Naive B cell (primary cell): ENCODE measurements around the gene PHF2. TPM values are rescaled to one million over a fixed set of nuclear protein-coding genes. Genes with fewer than 3 reads are reported as not detected.

ENCODE experiments used
- ATAC-seq, 2 donors: fragments of 150-1000 bp; cut with Tn5 transposase; 2 replicates each; pipeline ENCODE4 v1.10.0; 2021; ENCODE audit warnings: low read depth in 2 of 2, mild to moderate bottlenecking in 2 of 2, moderate library complexity in 2 of 2
- DNase-seq: peaks from one replicate; pipeline ENCODE4 v3.0.0; 2022
- H3K27ac Mint-ChIP-seq, 6 donors: one replicate each; pipeline ENCODE4 v1.8.0; 2020 to 2022; ENCODE audit warnings: mild to moderate bottlenecking in 6 of 6, mixed read lengths in 6 of 6, moderate library complexity in 5 of 6, inconsistent platforms in 2 of 6
- H3K27me3 Mint-ChIP-seq, 3 donors: one replicate each; pipeline ENCODE4 v1.8.0; 2021 to 2022; ENCODE audit warnings: mixed read lengths in 3 of 3, mild to moderate bottlenecking in 1 of 3
- H3K36me3 Mint-ChIP-seq, 2 donors: one replicate each; pipeline ENCODE4 v1.8.0; 2020 to 2022; ENCODE audit warnings: mixed read lengths in 2 of 2, inconsistent platforms in 1 of 2, mild to moderate bottlenecking in 1 of 2
- H3K4me1 Mint-ChIP-seq, 3 donors: one replicate each; pipeline ENCODE4 v1.8.0; 2020 to 2022; ENCODE audit warnings: mixed read lengths in 3 of 3, inconsistent platforms in 1 of 3, mild to moderate bottlenecking in 1 of 3, moderate library complexity in 1 of 3
- H3K4me3 Mint-ChIP-seq, 8 donors: one replicate each; pipeline ENCODE4 v1.8.0; 2020 to 2022; ENCODE audit warnings: mild to moderate bottlenecking in 8 of 8, mixed read lengths in 8 of 8, moderate library complexity in 8 of 8, inconsistent platforms in 2 of 8
- H3K9me3 Mint-ChIP-seq, 7 donors: one replicate each; pipeline ENCODE4 v1.8.0; 2020 to 2022; ENCODE audit warnings: mixed read lengths in 7 of 7, mild to moderate bottlenecking in 5 of 7, inconsistent platforms in 2 of 7, moderate library complexity in 1 of 7
- polyA plus RNA-seq, 6 donors: library from polyadenylated mRNA; unstranded; fragments of 300-500 nt; fragmentation: Illumina TruSeq; gene quantifications; one replicate each; pipeline ENCODE4 v1.2.3, GENCODE V29; 2021; ENCODE audit warnings: low read depth in 6 of 6

The PHF2 gene
- polyA plus RNA-seq, 6 donors from 2014 or later, result 0.04 to 1.7 (median 1.1) TPM

DNA sequence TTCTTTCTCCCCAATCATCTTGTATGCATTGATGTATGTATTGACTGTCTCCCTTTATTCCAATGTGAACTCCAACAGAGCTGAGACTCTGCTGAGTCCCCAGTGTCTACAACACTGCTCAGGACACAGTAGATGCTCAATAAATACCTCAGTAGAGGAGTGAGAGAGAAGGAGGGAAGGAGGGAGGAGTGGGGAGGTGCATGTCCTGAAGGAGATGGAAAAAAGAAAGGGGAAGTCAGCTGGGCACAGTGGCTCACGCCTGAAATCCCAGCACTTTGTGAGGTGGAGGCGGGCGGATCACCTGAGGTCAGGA is 2.9 kb upstream of the PHF2 start:
- Mint-ChIP-seq H3K27me3 (no peaks in the 10 kb centered on the region), H3K36me3 (no peaks in the 10 kb centered on the region), H3K9me3 (peaks cover 0 to 3% (median 0%) of the 10 kb centered on the region in 7 donors), H3K4me1 (peaks cover 26 to 33% (median 32%) of the 10 kb centered on the region in 3 donors), H3K4me3 (peak overlapping the region in 2 of 8 donors; percentile 77 to 92), H3K27ac (peak overlapping the region in 2 of 6 donors; percentile 6 to 47)
- ATAC-seq (no peak), DNase-seq (no peak)

DNA sequence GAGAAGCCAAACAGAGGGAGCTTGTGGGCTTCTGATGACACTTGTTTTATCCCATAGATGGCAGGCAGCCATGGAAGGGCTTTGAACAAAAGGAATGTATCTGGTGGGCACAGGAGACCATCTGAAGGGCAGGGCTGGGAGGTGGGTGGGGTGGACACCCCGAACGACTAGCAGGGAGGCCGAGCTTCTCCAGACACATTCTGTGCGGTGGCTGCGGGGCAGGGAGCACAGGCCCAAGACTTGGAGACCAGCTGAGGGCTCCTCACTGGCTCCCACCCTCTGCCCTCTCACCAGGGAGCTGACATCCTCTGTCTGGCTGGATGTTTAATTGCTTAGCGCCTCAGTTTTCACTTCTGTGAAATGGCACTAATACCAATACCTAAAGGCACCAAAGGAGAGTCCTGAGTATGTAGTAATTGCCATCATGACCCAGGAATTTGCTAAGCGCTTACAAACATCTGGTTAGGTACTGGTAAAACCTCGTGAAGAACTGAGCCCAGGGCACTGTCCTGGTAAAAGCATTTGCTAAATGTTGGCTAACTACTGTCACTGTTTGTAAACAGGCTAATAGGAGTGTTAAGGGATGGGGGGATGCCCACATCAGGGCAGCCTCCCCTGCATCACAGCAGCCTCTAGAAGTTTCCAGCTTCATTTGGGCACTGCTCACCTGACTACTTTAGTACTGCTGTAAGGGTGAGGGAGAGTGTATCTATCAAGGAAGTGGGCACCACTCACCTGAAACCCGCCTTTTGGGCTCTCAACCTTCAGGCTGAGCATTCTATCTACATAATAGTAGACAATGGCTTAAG is 2.1 kb upstream of the PHF2 start:
- ATAC-seq (no peak), DNase-seq (no peak)
- Mint-ChIP-seq H3K4me1 (peaks cover 31 to 40% (median 33%) of the 10 kb centered on the region in 3 donors), H3K27ac (peak overlapping the region in 3 of 6 donors; percentile 47 to 84 (median 70)), H3K36me3 (no peaks in the 10 kb centered on the region), H3K4me3 (peak overlapping the region in 7 of 8 donors; percentile 31 to 98 (median 85)), H3K27me3 (no peaks in the 10 kb centered on the region), H3K9me3 (peaks cover 0 to 3% (median 0%) of the 10 kb centered on the region in 7 donors)

DNA sequence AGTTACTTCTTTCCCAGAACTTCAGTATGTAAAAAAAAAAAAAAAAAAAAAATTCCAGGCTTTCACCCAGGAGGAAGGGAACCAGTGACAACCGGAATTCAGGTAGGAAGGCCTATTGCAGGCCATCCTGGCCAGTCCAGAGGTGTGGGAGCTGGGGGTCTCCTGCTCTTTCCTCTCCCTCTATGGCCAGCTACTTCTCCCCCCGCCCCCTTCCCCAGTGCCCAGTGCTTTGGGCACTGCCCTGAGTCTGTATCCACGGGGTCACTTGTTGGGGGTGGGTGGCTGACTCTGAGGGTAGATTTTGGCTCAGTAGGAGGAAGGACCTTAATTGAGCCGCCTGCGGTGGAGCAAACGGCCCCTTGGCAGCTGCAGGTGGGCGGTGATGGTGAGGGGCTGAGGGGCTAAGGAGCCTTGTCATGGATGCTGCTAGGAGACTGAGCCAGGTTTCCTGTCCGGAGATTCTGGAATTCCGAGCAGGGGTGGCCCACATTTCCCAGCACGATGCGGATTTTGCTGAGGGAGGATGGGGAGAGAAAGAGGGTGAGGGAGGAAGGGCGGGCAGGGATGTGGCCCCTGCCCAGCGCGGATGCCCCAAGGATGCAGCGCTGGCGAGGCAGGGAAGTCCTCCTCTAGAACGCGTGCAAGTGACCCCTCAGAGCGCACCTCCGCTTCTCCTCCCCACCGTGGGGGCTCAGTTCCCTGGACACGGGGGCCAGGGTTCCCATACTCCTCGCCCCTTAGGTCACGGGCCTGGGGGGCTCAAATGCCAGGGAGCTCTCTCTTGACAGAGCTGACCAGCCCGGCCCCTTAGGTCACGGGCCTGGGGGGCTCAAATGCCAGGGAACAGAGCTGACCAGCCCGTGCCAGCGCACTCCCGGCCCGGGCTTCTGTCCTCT is 1.2 kb upstream of the PHF2 start:
- no peaks in the 10 kb centered on the region for H3K36me3 Mint-ChIP-seq
- H3K4me3 Mint-ChIP-seq, result peak overlapping the region; percentile 84 to 98 (median 92)
- H3K4me1 Mint-ChIP-seq, result peaks cover 30 to 43% (median 31%) of the 10 kb centered on the region in 3 donors
- peak overlapping the region; percentile 44 to 97 (median 88) for H3K27ac Mint-ChIP-seq
- no peaks in the 10 kb centered on the region for H3K27me3 Mint-ChIP-seq
- H3K9me3 Mint-ChIP-seq, result peaks cover 0 to 3% (median 0%) of the 10 kb centered on the region in 7 donors
- ATAC-seq (no peak), DNase-seq (no peak)

DNA sequence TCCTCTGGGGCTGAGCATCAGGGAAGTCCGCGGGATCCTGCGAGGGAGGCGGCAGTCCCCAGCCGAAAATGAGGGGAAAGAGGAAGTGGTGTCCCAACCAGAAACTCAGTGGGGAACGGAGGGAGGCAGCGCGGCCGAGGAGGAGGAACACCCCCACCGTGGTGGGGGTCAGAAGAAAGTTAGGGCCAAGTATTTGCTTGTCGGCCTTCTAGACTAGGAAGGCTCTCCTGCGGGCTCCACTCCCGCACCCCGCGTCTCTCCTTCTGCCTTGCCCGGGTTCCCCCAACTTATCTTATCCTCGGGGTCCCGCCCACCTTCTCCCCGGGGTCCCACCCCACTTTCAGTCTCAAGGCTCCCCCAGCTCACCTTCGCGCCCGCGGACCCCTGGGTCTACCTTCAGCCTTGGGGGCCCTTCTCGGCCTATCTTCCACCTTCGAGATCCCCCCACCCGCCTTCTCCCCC is 557 bp upstream of the PHF2 start:
- H3K9me3 Mint-ChIP-seq, result no peaks in the 10 kb centered on the region
- H3K27me3 Mint-ChIP-seq, result no peaks in the 10 kb centered on the region
- H3K4me1 Mint-ChIP-seq, result peaks cover 29 to 50% (median 36%) of the 10 kb centered on the region in 3 donors
- H3K4me3 Mint-ChIP-seq, result peak overlapping the region; percentile 84 to 98 (median 92)
- DNase-seq (peak; percentile 42), ATAC-seq (peak; percentile 45 to 58)
- H3K27ac Mint-ChIP-seq, result peak overlapping the region; percentile 84 to 97 (median 92)
- no peaks in the 10 kb centered on the region for H3K36me3 Mint-ChIP-seq

DNA sequence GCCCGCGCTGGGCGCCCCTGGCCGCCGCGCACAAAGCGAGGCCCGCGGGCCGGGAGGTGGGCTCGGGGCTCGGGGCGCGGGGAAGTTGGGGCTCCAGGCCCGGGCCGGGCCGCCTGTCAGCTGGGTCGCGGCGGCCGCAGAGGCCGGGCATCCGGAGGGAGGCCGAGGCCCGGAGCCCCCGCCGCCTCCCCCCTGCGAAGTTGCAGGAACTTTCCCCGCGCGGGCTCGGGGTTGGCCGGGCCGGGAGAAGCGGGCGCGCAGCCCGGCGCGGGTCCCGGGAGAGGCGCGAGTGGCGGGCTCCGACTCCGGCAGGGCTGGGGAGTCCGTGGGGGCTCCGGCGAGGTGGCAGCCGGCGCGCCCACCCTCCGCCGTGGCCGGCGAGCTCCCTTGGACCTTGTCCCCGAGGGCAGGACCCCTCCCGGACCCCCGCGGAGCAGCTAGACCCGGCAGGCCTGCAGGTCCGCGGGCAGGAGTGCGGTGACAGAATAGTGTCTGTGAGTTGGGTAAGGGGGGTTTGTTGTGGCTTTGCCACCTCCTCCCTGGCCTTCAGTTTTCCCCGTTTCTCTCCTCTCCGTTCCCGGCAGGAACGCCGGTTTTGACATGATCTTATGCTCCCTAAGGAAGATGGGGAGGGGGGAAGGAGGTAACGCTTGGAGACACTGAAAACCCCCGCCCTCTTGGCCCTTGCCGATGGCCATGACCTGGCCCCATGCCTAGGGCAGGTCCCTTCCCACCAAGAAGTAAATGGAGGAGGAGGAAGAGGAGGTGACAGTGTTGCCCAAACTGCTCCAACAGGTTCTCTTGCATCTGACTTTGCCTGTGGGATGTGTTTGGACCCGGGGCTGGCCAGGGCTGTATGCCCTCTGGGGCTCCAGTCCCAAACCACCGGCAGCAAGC is 942 bp downstream of the PHF2 start:
- Mint-ChIP-seq H3K4me1 (peaks cover 36 to 59% (median 43%) of the 10 kb centered on the region in 3 donors), H3K36me3 (no peaks in the 10 kb centered on the region), H3K27ac (peak overlapping the region in 5 of 6 donors; percentile 9 to 88 (median 77)), H3K27me3 (no peaks in the 10 kb centered on the region), H3K4me3 (peak overlapping the region; percentile 81 to 91 (median 86)), H3K9me3 (no peaks in the 10 kb centered on the region)
- ATAC-seq (peak; percentile 8 to 13), DNase-seq (no peak)

DNA sequence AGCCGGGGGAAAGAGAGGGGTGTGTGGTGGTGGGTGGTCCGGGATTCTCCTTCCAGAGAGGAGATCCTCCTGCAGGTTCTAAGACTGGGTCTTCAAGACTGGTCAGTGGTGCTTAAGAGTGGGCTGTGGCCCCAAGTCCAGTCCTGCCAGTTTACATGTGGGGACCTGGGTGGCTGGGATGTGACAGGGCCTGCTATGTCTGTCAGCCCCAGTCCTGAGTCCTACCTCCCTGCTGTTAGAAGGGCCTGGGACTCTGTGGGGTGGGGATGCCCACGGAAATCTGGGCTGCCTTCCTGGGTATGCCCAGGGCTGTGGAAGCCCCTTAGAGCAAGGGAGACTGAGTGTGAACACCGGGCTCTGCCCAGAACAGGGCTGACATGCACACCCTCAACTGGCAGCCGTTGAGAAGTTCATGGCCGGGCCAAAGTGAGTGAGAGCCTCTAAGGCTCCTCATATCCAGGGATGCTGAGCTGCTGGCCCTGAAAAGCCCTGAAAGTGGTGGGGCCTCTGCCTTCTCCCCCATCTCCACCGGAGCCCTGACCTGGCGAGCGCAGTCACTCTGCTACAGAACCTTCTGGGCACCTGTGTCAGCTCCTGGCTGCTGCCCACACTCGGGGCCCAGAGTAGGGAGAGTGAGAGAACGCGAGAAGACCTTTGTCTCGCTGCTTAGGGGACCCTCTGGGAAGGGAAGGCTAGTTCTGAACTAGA is 1.7 kb downstream of the PHF2 start:
- ATAC-seq, result no peak
- Mint-ChIP-seq H3K9me3 (no peaks in the 10 kb centered on the region), H3K4me3 (peak overlapping the region; percentile 77 to 91 (median 86)), H3K27me3 (no peaks in the 10 kb centered on the region), H3K36me3 (no peaks in the 10 kb centered on the region), H3K4me1 (peaks cover 41 to 59% (median 47%) of the 10 kb centered on the region in 3 donors), H3K27ac (peak overlapping the region in 5 of 6 donors; percentile 9 to 88 (median 77))
- no peak for DNase-seq

DNA sequence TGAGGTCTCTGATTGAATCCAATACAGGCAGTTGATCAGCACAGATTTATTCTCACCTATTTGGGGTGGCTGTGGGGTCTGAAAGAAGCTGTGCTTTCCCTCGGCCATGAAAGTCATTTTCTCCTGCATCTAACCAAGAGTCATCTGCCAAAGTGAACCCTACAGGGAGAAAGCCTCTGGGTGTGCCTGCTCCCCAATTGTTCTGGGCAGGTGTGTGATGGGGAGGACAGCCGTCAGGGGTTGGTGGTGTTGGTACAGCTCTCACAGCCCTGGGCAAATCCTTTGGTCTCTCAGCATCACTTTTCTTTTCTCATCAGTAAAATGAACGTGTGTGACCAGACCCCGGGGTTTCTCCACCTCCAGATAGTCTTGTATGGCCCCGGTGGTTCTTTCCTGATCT is 2.5 kb downstream of the PHF2 start:
- Mint-ChIP-seq H3K27me3 (no peaks in the 10 kb centered on the region), H3K27ac (peak overlapping the region in 3 of 6 donors; percentile 16 to 84 (median 31)), H3K36me3 (no peaks in the 10 kb centered on the region), H3K9me3 (no peaks in the 10 kb centered on the region), H3K4me1 (peaks cover 37 to 59% (median 47%) of the 10 kb centered on the region in 3 donors), H3K4me3 (peak overlapping the region in 7 of 8 donors; percentile 16 to 83 (median 65))
- no peak for DNase-seq
- no peak for ATAC-seq

DNA sequence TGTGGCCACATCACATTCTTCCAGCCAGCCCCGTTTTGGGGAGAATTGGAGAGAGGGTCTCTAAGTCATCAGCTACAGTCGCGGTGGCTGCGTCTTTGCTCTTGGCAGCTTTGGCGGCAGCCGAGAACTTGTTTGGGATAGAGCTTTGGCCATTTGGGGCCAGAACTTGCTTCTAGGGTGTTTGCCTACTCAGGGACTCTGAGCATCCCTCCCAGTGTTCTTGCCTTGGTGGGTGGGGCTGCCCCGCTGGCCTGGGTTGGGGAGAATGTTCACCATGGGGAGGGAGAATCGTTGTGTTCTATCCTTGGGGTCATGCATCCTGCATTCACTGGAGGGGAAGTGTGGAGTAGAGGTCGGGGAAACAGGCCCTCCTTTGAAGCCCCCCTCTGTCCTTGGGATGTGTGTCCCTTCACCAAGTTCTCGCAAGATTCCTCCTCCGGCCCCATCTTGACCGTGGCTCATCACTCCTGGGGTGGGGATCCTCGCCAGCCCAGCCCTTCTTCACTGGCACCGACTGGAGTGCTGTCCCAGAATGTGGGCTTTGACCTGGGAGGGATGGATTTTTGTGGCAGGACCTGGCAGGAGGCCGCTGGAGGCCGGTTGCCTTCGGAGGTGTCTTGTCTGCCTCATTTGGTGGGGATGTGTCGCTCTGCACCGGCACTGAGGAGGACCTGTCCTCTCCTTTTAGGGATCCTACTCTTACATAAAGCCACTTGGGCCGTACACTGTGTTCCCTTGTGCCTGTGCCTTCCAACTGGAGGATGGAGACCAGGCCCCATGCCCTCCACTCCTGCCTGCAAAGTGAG is 3.5 kb downstream of the PHF2 start:
- Mint-ChIP-seq H3K27ac (peak overlapping the region in 1 of 6 donors; percentile 31), H3K9me3 (no peaks in the 10 kb centered on the region), H3K27me3 (no peaks in the 10 kb centered on the region), H3K4me1 (peaks cover 37 to 52% (median 46%) of the 10 kb centered on the region in 3 donors), H3K4me3 (peak overlapping the region in 4 of 8 donors; percentile 13 to 83 (median 34)), H3K36me3 (peaks cover 0 to 7% of the 10 kb centered on the region in 2 donors)
- DNase-seq (no peak), ATAC-seq (no peak)

DNA sequence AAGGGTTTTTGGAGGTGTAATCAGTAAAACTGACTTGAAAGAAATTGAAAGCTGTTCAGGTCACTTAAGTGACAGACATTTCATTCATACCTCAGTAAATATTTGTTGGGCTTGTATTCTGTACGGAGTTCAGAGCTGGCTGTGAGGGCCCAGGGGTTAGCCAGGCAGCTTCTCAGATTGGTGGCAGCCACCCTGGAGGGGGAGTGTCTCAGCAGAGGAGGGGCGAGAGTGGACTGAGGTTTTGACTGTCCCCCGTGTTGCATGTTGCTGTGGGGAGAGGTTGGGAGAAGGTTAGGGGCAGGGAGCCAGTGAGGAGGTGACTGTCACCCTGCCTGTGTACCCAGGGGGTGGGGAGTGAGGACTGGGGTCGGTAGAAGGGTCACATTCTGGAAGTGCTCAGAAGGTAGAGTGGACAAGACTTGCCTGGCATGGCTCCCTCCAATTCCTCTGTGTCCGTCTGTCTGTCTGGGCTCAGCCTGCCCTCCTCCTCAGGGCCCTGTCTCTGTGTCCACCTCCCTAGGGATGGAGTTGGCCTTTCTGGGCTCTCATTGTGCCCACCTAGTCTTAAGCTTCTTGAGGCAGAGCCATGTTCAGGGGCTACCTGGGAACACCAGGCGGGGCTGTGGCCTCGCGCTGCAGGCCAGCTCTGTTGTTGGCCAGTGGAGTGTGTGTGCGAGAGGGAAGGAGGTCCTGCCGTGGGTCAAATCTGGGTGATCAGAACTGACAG is 4.4 kb downstream of the PHF2 start:
- Mint-ChIP-seq H3K4me3 (peak overlapping the region in 1 of 8 donors; percentile 83), H3K36me3 (peaks cover 0 to 7% of the 10 kb centered on the region in 2 donors), H3K27ac (peak overlapping the region in 3 of 6 donors; percentile 47 to 74 (median 56)), H3K27me3 (no peaks in the 10 kb centered on the region), H3K9me3 (no peaks in the 10 kb centered on the region), H3K4me1 (peaks cover 29 to 45% (median 44%) of the 10 kb centered on the region in 3 donors)
- DNase-seq (no peak), ATAC-seq (no peak)

DNA sequence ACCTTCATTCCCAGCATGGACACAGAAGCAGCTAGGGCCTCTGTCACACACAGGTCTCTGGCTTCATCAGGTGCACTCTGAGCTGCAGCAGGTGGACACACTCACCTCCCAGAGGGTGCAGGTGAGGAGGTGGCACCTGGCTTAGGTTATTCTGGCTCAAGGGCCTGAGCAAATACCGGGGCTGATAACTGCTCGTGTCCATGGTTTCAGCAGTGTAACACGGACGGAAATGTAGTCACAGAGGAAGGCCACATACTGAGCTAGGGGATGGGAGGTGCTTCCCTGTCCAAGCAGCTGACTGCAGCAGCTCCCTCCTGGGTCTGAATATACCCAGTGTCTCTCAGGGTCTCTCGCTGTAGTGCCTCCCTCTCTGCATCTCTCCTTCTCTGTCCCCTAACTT is 5.7 kb downstream of the PHF2 start:
- Mint-ChIP-seq H3K27me3 (no peaks in the 10 kb centered on the region), H3K36me3 (peaks cover 0 to 7% of the 10 kb centered on the region in 2 donors), H3K4me3 (peak overlapping the region in 1 of 8 donors; percentile 15), H3K9me3 (no peaks in the 10 kb centered on the region), H3K4me1 (peaks cover 36 to 53% (median 51%) of the 10 kb centered on the region in 3 donors), H3K27ac (peak overlapping the region in 1 of 6 donors; percentile 56)
- ATAC-seq, result no peak
- no peak for DNase-seq

DNA sequence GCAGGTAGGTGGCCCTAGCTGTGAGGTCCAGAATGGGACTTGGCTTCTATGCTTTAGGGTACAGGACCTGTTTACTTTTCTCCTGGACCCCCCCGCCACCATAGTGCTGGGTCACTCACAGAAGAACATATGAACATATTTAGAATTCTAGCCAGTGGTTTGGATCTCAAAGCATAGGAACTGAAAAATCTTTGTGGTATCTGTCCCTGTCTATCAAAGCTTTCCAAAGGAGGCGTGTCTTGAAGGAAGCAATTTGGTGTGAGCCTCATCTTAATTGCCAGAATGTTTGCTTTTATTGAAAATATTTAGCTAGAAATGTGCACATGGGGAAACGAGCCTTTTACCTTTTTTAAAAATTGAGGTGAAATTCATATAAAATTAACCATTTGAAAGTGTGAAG is 6.2 kb downstream of the PHF2 start:
- Mint-ChIP-seq H3K36me3 (peaks cover 0 to 7% of the 10 kb centered on the region in 2 donors), H3K4me1 (peaks cover 39 to 52% (median 49%) of the 10 kb centered on the region in 3 donors), H3K4me3 (peak overlapping the region in 1 of 8 donors; percentile 15), H3K9me3 (no peaks in the 10 kb centered on the region), H3K27ac (peak overlapping the region in 3 of 6 donors; percentile 36 to 84 (median 56)), H3K27me3 (no peaks in the 10 kb centered on the region)
- ATAC-seq, result no peak
- no peak for DNase-seq
